PFSK-1 (cell line): ENCODE measurements around the gene UACA.

Source experiments
- FOXP2 ChIP-seq: optimal IDR thresholded peaks from 2 replicates; pipeline ENCODE3; 2011; ENCODE audit warnings: borderline replicate concordance, control low read depth, inconsistent platforms; ENCODE audit not compliant: insufficient read depth; ENCODE audit errors: extremely low read length, extremely low read depth
- POLR2AphosphoS5 ChIP-seq: IDR thresholded peaks from 2 replicates; pipeline ENCODE4 v1.6.1; 2012; ENCODE audit warnings: low read depth, mild to moderate bottlenecking, control low read depth, low read length, moderate library complexity
- SIN3A ChIP-seq: IDR thresholded peaks from 2 replicates; pipeline ENCODE4 v1.6.1; 2012; ENCODE audit warnings: mild to moderate bottlenecking, low read length, moderate library complexity, borderline replicate concordance; ENCODE audit not compliant: insufficient read depth
- TAF1 ChIP-seq: IDR thresholded peaks from 2 replicates; pipeline ENCODE4 v1.6.1; 2012; ENCODE audit warnings: low read length, control low read depth, borderline replicate concordance; ENCODE audit not compliant: insufficient read depth

- TF ChIP-seq POLR2AphosphoS5 (no peak), FOXP2 (no peak), TAF1 (no peak), SIN3A (no peak)
Observed at GRCh38 chr15:70767667-70768066, 4.3 kb upstream of the UACA start.
